Measurements from ENCODE around the gene ERCC2.
"Not testable (repeated sequence)": the region's sequence is repeated elsewhere in the genome, so short reads cannot be mapped to it uniquely, and the experiment has no call there.

ERCC2 gene

GRCh38 chr19:45352914-45353796, 17.2 kb downstream of the ERCC2 start:
- no peak for DNase-seq

DNA sequence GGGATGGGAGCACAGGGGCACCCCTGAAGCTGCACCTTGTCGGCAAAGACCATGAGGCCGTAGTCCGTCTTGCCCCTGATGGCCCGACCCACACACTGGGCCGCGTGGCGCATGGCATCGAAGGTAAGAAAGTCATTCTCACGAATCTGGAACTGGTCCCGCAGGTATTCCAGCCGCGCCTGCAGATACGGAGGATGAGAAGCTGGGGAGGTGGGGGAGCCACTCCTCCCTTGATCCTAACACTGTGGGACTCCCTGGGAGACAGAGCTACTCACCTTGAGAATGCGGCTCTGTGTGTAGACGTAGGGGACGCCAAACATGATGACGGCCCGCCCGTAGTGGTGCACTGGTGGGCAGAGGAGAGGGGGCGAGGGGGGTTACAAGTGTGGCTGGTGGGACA, 17.9 kb downstream of the ERCC2 start:
- no peak for DNase-seq

GRCh38 chr19:45352062-45352461, 18.3 kb downstream of the ERCC2 start:
- DNase-seq: no peak

GRCh38 chr19:45351401-45351952, 18.9 kb downstream of the ERCC2 start:
- DNase-seq: no peak

DNA sequence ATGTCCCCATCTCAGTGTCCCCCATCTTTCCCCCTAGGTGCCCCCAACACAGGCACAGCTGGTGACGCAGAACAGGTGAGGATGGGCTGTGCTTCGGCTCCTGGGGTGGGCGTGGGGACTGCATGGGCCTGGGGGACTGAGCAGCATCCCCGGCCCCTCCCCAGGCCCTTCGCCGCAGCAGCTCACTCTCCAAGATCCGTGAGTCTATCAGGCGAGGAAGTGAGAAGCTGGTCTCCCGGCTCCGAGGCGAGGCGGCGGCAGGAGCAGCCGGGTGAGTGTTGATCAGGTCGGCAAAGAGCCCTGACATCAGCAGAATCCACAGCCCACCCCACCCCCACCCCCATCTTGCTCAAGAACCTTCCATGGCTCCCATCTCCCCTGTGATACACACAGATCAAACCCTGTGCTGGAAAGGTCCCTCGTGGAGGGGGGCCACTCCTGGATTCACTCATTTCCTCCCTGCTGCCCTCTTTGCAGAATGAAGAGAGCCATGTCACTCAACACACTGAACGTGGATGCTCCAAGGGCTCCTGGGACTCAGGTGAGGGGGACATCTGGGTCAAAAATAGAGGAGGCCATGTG, 19.8 kb downstream of the ERCC2 start:
- DNase-seq: no peak

GRCh38 chr19:45349430-45349941, 20.9 kb downstream of the ERCC2 start:
- no peak for DNase-seq

DNA sequence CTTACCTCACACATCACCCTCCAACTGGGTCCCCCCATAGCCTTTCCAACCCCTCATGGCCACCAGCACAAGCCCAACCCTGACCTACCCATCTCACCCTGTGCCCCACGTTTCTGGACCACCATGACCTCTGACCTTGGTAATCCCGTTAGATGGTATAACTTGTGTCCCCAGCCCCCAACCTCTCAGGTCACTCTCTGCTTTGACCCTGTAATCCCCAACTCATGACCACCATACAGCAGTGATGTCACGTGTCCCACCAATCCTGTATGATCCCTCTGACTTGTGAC, 21.3 kb downstream of the ERCC2 start:
- no peak for DNase-seq

GRCh38 chr19:45348367-45349125, 21.8 kb downstream of the ERCC2 start:
- DNase-seq: no peak

DNA sequence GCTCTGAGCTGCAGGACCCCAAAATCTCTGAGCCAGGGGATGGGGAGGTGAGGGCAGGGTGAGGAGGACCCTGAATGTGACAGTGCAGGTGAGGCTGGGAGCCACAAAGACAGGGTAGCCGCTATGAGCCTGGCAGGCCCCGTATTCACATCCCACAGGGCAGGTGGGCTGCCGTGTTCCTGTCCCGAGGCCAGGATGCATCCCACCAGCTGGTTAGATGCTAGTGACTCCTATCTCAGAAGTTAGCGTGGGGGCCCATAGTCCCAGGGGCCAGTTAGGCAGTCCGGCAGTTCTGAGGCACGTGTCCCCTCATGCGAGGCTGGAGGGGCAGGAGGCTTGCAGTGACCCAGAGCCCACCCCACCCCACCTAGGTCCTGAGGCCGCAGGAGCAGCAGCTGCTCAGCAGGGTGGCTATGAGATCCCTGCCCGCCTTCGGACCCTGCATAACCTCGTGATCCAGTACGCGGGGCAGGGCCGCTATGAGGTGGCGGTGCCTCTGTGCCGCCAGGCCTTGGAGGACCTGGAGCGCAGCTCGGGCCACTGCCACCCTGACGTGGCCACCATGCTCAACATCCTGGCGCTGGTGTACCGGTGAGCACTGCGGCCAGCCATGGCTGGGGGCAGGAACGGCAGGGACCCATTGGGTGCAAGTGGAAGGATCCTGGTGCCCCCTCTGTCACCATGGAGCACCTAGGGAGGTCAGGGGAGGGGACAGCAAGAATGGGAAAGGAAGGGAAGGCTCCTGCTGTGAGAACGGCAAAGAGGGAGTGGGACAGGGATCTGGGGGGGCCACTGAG, 22.6 kb downstream of the ERCC2 start:
- no peak for DNase-seq

DNA sequence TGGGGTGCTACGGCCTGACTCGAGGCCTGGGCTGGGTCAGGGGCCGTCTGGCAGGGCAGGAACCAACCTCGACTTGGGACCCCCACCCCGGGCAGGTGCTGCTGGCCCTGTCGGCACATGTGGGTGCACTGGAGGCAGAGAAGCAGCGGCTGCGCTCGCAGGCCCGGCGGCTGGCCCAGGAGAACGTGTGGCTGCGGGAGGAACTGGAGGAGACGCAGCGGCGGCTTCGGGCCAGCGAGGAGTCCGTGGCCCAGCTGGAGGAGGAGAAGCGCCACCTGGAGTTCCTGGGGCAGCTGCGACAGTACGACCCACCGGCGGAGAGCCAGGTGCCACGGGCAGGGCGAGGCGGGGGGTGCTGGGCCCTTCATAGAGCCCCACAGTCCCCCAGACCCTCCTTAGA, 23.9 kb downstream of the ERCC2 start:
- no peak for DNase-seq

- DNase-seq: no peak
These were observed 24.9 kb downstream of the ERCC2 start for GRCh38 chr19:45345506-45345860.

- DNase-seq: no peak
These were observed 25.5 kb downstream of the ERCC2 start for GRCh38 chr19:45344621-45345505.

- no peak for DNase-seq
These were observed 27.5 kb downstream of the ERCC2 start for GRCh38 chr19:45342911-45343310.

DNA sequence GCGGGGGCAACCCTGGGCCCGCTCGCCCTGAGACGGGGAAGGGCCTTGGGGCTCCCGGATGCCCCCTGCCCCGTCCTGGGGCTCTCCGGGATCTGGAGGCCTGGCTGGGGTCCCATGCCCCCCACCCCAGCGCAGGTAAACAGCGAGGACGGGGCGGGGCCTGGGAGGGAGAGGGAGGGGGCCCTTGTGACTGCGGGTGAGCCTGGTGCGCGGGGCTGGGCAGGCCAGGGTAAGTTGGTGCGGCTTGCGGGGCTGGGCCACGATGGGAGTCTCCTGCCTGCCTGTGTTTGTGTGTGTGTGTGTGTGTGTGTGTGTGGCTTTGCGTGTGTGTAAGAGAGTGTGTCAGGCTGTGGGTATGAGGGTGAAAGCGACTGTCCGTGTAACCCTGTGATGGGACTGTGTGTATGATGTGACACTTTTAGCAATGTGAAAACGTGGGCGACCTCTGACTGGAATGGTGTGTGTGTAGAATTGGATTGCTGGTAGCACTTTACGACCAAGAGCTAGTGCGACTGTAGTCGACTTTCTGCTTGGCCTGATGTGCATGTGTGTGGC, 29.4 kb downstream of the ERCC2 start:
- no peak for DNase-seq

DNA sequence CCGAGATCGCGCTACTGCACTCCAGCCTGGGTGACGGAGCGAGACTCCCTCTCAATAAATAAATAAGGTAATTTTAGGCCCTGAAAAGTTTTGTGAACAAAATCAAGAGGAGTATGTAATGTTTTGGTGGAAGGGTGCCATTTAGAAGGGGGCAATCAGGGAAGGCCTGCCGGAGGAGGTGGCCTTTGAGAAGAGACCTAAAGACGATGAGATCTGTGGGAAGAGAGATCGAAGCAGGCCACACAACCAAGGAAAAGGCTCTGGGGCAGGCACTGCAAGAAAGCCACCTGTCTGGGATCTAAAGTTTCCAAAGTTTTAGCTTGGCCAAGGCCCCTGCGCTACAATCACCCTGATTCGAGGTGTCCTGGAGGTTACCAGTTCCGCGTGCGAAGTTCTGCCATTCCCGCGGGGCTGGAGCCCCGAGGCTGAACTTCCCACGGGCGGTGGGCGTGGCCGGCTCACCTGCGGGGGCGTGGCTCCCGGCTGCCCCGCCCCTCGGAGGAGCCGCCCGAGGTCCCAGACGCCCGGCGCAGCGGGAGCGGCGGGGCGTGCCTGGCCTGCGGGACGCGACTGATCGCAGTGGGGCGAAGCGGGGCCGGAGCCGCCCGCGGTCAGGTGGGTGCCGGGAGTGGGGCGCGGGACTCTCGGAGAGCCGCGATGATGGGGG, 30.0 kb downstream of the ERCC2 start, which contains the start of gene KLC3:
Gene KLC3, plus strand, starts transcription at position 519 of the 667 bp plus-strand sequence. CDS start 4,792 bp downstream, outside the sequence.
- DNase-seq: no peak

- DNase-seq: no peak
These were observed 30.7 kb downstream of the ERCC2 start for GRCh38 chr19:45339629-45340028.

DNA sequence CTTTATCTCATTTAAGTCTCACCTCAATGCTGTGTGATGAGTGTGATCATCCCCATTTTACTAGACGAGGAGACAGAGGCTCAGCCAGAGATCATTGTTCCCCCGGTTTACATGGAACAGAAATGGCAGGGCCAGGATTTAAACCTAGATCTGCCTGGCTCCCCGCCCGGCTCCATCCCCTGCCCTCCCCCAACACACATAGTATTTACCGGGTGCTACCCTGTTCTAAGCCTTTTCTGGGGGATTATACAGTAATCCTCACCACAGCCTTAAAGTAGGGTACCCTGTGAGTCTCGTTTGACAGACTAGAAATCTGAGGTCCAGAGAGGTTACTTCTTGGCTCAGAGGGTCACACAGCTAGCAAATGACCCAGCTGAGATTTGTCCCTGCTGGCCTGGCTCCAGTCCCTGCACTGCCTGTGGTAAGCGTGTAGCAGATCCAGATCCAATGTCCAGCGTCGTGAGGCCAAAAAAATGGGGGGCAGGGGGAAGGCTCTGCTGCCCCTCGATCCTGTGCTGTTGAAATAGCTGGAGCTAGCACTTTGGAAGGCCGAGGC, 33.6 kb downstream of the ERCC2 start:
- no peak for DNase-seq

DNA sequence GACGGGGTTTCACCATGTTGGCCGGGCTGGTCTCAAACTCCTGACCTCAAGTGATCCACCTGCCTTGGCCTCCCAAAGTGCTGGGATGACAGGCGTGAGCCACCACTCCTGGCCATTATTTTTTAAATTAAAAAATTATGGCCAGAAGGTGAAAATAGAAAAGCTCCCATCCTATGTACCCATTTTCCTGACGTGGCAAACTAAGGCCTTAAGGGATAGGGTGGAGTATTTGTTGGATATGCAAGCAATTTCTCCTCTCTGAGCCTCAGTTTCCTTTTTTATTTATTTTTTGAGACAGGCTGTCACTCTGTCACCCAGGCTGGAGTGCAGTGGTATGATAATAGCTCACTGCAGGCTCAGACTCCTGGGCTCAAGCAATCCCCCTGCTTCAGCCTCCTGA, 35.5 kb downstream of the ERCC2 start:
- not testable (repeated sequence) for DNase-seq

- no peak for DNase-seq
These were observed 36.6 kb downstream of the ERCC2 start for GRCh38 chr19:45333609-45334303.

- DNase-seq: no peak
These were observed 39.0 kb downstream of the ERCC2 start for GRCh38 chr19:45331411-45331810.
